ENCODE data around the gene LGALS9C.
"Not testable (repeated sequence)": the region's sequence is repeated elsewhere in the genome, so short reads cannot be mapped to it uniquely, and the experiment has no call there.

GRCh38 chr17:18442532-18442931 is 34.1 kb upstream of the LGALS9C start:
- TF ChIP-seq, protein P1, sequence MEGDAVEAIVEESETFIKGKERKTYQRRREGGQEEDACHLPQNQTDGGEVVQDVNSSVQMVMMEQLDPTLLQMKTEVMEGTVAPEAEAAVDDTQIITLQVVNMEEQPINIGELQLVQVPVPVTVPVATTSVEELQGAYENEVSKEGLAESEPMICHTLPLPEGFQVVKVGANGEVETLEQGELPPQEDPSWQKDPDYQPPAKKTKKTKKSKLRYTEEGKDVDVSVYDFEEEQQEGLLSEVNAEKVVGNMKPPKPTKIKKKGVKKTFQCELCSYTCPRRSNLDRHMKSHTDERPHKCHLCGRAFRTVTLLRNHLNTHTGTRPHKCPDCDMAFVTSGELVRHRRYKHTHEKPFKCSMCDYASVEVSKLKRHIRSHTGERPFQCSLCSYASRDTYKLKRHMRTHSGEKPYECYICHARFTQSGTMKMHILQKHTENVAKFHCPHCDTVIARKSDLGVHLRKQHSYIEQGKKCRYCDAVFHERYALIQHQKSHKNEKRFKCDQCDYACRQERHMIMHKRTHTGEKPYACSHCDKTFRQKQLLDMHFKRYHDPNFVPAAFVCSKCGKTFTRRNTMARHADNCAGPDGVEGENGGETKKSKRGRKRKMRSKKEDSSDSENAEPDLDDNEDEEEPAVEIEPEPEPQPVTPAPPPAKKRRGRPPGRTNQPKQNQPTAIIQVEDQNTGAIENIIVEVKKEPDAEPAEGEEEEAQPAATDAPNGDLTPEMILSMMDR (IDR thresholded peaks at IDR 0.05; ENCODE audit: insufficient read depth, low read length, poor library complexity, severe bottlenecking) = not testable (repeated sequence)
- not testable (repeated sequence) for TF ChIP-seq EZH2phosphoT487 (conservative IDR thresholded peaks at IDR 0.05; ENCODE audit: low read length)
